Stimulated activated CD8-positive, alpha-beta memory T cell treated with anti-CD3 and anti-CD28 coated beads, Interleukin-15, amount 100 ng/mL, for 4 hours (primary cell): ENCODE results near the gene RAB23.
A peak's percentile ranks its signal among the peaks of the same experiment; 100 is the strongest.

Experiments
- DNase-seq, 2 donors: peaks; one replicate each; pipeline ENCODE4 v3.0.0-alpha.2; 2020; ENCODE audit warnings: low read depth in 2 of 2

RAB23 gene

GRCh38 chr6:57242505-57242904 lies 20.4 kb upstream of the RAB23 start:
- no peak for DNase-seq

GRCh38 chr6:57226221-57226620 lies 4.1 kb upstream of the RAB23 start:
- no peak for DNase-seq

GRCh38 chr6:57224769-57225515 lies 2.8 kb upstream of the RAB23 start:
- DNase-seq = no peak

GRCh38 chr6:57222743-57223077 lies 603 bp upstream of the RAB23 start:
- DNase-seq = no peak

GRCh38 chr6:57221191-57221935 lies 744 bp downstream of the RAB23 start:
- peak; percentile 1 to 31 for DNase-seq

- no peak for DNase-seq
Measured at GRCh38 chr6:57220083-57220703, 1.9 kb downstream of the RAB23 start.

- no peak for DNase-seq
Measured at GRCh38 chr6:57217270-57217669, 4.8 kb downstream of the RAB23 start.

- no peak for DNase-seq
Measured at GRCh38 chr6:57216235-57217101, 5.6 kb downstream of the RAB23 start.

- no peak for DNase-seq
Measured at GRCh38 chr6:57215260-57215659, 6.8 kb downstream of the RAB23 start.

GRCh38 chr6:57210060-57210459 lies 12.0 kb downstream of the RAB23 start:
- DNase-seq = no peak

- no peak for DNase-seq
Measured at GRCh38 chr6:57209030-57209429, 13.1 kb downstream of the RAB23 start.

- DNase-seq = no peak
Measured at GRCh38 chr6:57207872-57208271, 14.2 kb downstream of the RAB23 start.

GRCh38 chr6:57207141-57207540 lies 15.0 kb downstream of the RAB23 start:
- no peak for DNase-seq

- DNase-seq = no peak
Measured at GRCh38 chr6:57205550-57206328, 16.4 kb downstream of the RAB23 start.

- DNase-seq = no peak
Measured at GRCh38 chr6:57201718-57202117, 20.4 kb downstream of the RAB23 start.

GRCh38 chr6:57198926-57199636 lies 23.0 kb downstream of the RAB23 start:
- no peak for DNase-seq

GRCh38 chr6:57195457-57195856 lies 26.6 kb downstream of the RAB23 start:
- DNase-seq = no peak

- no peak for DNase-seq
Measured at GRCh38 chr6:57193177-57193576, 28.9 kb downstream of the RAB23 start.

- DNase-seq = no peak
Measured at GRCh38 chr6:57190140-57190539, 32.0 kb downstream of the RAB23 start.

GRCh38 chr6:57183336-57183735 lies 38.8 kb downstream of the RAB23 start:
- DNase-seq = no peak

- no peak for DNase-seq
Measured at GRCh38 chr6:57182017-57182432, 40.1 kb downstream of the RAB23 start.
